HCT116 (cell line): ENCODE data around the gene MAPK6. TPM values are rescaled to one million over a fixed set of nuclear protein-coding genes. Genes with fewer than 3 reads are reported as not detected.
A peak's percentile ranks its signal among the peaks of the same experiment; 100 is the strongest.

Source experiments
- ATAC-seq: fragments of 200-7000 bp; cut with Tn5 transposase; 2 replicates; pipeline ENCODE4 v1.9.1; 2020; ENCODE audit warnings: mild to moderate bottlenecking, moderate library complexity
- BruUV-seq: library from RNA; stranded (reverse); fragments of 400-500 nt; replicated peaks from 2 replicates; lab custom pipeline; 2021; lab: Mats Ljungman, UMichigan
- CTCF ChIA-PET: fragments of 300-600 bp; sonication (Branson Sonifier 250); formaldehyde crosslinking; loops from one replicate; lab custom pipeline; 2021; ENCODE audit warnings: antibody characterized with exemption; lab: Charles Lee
- POLR2A ChIA-PET: fragments of 300-600, 350-600 bp; sonication (Branson Sonifier 250); formaldehyde crosslinking; loops from one replicate; lab custom pipeline; 2021; ENCODE audit warnings: antibody characterized with exemption; lab: Charles Lee
- RAD21 ChIA-PET, 2 experiments: fragments of 300-600 bp; sonication (Branson Sonifier 250); formaldehyde crosslinking; loops; one replicate each; lab custom pipeline; 2023; ENCODE audit warnings: low total read pairs in 2 of 2; ENCODE audit not compliant: uncharacterized antibody in 2 of 2, unreplicated experiment in 2 of 2, low non-redundant PET in 1 of 2; lab: Charles Lee
- DNase-seq: peaks from one replicate; pipeline ENCODE4 v3.0.0-alpha.2; 2010; ENCODE audit warnings: low read depth, low spot score
- H2AFZ ChIP-seq: fragments of 200-600 bp; shearing (Covaris generic), sonication (generic); 2 replicates; pipeline ENCODE4 v1.6.1; 2017; ENCODE audit warnings: low read depth, mixed run types, mixed read lengths, antibody characterized with exemption, low read length; ENCODE audit not compliant: poor library complexity, severe bottlenecking
- H3K27ac ChIP-seq: 2 replicates; pipeline ENCODE4 v1.5.1; 2012; ENCODE audit warnings: low read depth, low read length
- H3K27me3 ChIP-seq: fragments of 200-600 bp; sonication (generic); 2 replicates; pipeline ENCODE4 v1.6.1; 2016; ENCODE audit warnings: mixed run types, low read length, mixed read lengths; ENCODE audit not compliant: insufficient read depth
- H3K36me3 ChIP-seq, 2 experiments: fragments of 200-500 bp in 1 of 2; fragments of 200-600 bp in 1 of 2; sonication (Bioruptor generic) in 1 of 2; sonication (generic) in 1 of 2; 2 replicates each; pipeline versions ENCODE4 v1.5.1 to v1.6.1; 2014 to 2016; ENCODE audit warnings: low read length in 2 of 2, inconsistent platforms in 1 of 2, mixed read lengths in 1 of 2, mixed run types in 1 of 2; ENCODE audit not compliant: insufficient read depth in 2 of 2, control insufficient read depth in 1 of 2
- H3K4me1 ChIP-seq, 2 experiments: fragments of 200-600 bp in 1 of 2; sonication (generic) in 1 of 2; 2 replicates each; pipeline versions ENCODE4 v1.5.1 to v1.6.1; 2012 to 2017; ENCODE audit warnings: low read length in 2 of 2, inconsistent platforms in 1 of 2, mild to moderate bottlenecking in 1 of 2, mixed read lengths in 1 of 2, mixed run types in 1 of 2, moderate library complexity in 1 of 2; ENCODE audit not compliant: insufficient read depth in 2 of 2, control insufficient read depth in 1 of 2
- H3K4me2 ChIP-seq: fragments of 200-600 bp; sonication (generic); 2 replicates; pipeline ENCODE4 v1.6.1; 2017; ENCODE audit warnings: mixed run types, low read length, mixed read lengths
- H3K4me3 ChIP-seq, 2 experiments: fragments of 200-600 bp in 1 of 2; sonication (generic) in 1 of 2; replicated peaks in 1 of 2; 2 replicates each; pipeline ENCODE4 v1.5.1; 2011 to 2016; ENCODE audit warnings: low read length in 2 of 2, control low read depth in 1 of 2, low read depth in 1 of 2, mild to moderate bottlenecking in 1 of 2, mixed read lengths in 1 of 2, mixed run types in 1 of 2
- H3K79me2 ChIP-seq: fragments of 200-600 bp; sonication (generic); 2 replicates; pipeline ENCODE4 v1.6.1; 2017; ENCODE audit warnings: mild to moderate bottlenecking, mixed run types, low read length, moderate library complexity, mixed read lengths; ENCODE audit not compliant: insufficient read depth
- H3K9ac ChIP-seq: fragments of 200-600 bp; sonication (generic); 2 replicates; pipeline ENCODE4 v1.6.1; 2016; ENCODE audit warnings: low read length, mixed read lengths
- H3K9me2 ChIP-seq: fragments of 200-600 bp; sonication (generic), shearing (Covaris generic); 2 replicates; pipeline ENCODE4 v1.6.1; 2017; ENCODE audit warnings: mixed run types, mild to moderate bottlenecking, moderate library complexity; ENCODE audit not compliant: insufficient read depth
- H3K9me3 ChIP-seq, 2 experiments: fragments of 200-500 bp in 1 of 2; fragments of 200-600 bp in 1 of 2; sonication (Bioruptor generic) in 1 of 2; sonication (generic) in 1 of 2; 2 replicates each; pipeline ENCODE4 v1.6.1; 2014 to 2017; ENCODE audit warnings: low read length in 2 of 2, mixed read lengths in 2 of 2, inconsistent platforms in 1 of 2, low read depth in 1 of 2, mild to moderate bottlenecking in 1 of 2, mixed run types in 1 of 2, moderate library complexity in 1 of 2; ENCODE audit not compliant: control insufficient read depth in 1 of 2, insufficient read depth in 1 of 2
- H4K20me1 ChIP-seq: fragments of 200-600 bp; sonication (generic), shearing (Covaris generic); 2 replicates; pipeline ENCODE4 v1.6.1; 2017; ENCODE audit warnings: mixed run types, mild to moderate bottlenecking, moderate library complexity; ENCODE audit not compliant: insufficient read depth
- ATF3 ChIP-seq: IDR thresholded peaks from 2 replicates; pipeline ENCODE4 v1.6.1; 2012
- CEBPB ChIP-seq: IDR thresholded peaks from 2 replicates; pipeline ENCODE4 v1.6.1; 2012; ENCODE audit warnings: low read depth
- EGR1 ChIP-seq: IDR thresholded peaks from 2 replicates; pipeline ENCODE4 v1.6.1; 2012; ENCODE audit warnings: low read depth
- EZH2 ChIP-seq: fragments of 200-600 bp; sonication (generic); IDR thresholded peaks from 2 replicates; pipeline ENCODE4 v1.6.1; 2017; ENCODE audit warnings: antibody characterized with exemption, mixed run types
- FOSL1 ChIP-seq: IDR thresholded peaks from 2 replicates; pipeline ENCODE4 v1.6.1; 2012; ENCODE audit warnings: low read depth
- JUND ChIP-seq: IDR thresholded peaks from 2 replicates; pipeline ENCODE4 v1.6.1; 2012
- SRF ChIP-seq: IDR thresholded peaks from 2 replicates; pipeline ENCODE4 v1.6.1; 2012; ENCODE audit warnings: low read depth
- YY1 ChIP-seq: IDR thresholded peaks from 2 replicates; pipeline ENCODE4 v1.6.1; 2011; ENCODE audit warnings: low read length, low read depth, moderate library complexity, mild to moderate bottlenecking; ENCODE audit not compliant: insufficient replicate concordance; ENCODE audit errors: extremely low read depth
- ZBTB33 ChIP-seq: IDR thresholded peaks from 2 replicates; pipeline ENCODE4 v1.6.1; 2011; ENCODE audit warnings: mild to moderate bottlenecking, low read length, moderate library complexity; ENCODE audit not compliant: insufficient replicate concordance; ENCODE audit errors: extremely low read depth
- intact Hi-C: fragments of 100-400 bp; cut with micrococcal nuclease; formaldehyde crosslinking; loops from 2 replicates; pipeline ENCODE4 v1.10.0; 2022
- total RNA-seq: library from RNA; stranded (reverse); gene quantifications from one replicate; pipeline ENCODE4 v1.2.1, GENCODE V29; 2021; ENCODE audit not compliant: unreplicated experiment
- TF ChIP-seq, protein P1 (sequence below): IDR thresholded peaks from 2 replicates; pipeline ENCODE4 v1.6.1; 2012; ENCODE audit warnings: low read depth

MAPK6 gene
- total RNA-seq, 1 experiment from 2014 or later, result 57.4 TPM

DNA sequence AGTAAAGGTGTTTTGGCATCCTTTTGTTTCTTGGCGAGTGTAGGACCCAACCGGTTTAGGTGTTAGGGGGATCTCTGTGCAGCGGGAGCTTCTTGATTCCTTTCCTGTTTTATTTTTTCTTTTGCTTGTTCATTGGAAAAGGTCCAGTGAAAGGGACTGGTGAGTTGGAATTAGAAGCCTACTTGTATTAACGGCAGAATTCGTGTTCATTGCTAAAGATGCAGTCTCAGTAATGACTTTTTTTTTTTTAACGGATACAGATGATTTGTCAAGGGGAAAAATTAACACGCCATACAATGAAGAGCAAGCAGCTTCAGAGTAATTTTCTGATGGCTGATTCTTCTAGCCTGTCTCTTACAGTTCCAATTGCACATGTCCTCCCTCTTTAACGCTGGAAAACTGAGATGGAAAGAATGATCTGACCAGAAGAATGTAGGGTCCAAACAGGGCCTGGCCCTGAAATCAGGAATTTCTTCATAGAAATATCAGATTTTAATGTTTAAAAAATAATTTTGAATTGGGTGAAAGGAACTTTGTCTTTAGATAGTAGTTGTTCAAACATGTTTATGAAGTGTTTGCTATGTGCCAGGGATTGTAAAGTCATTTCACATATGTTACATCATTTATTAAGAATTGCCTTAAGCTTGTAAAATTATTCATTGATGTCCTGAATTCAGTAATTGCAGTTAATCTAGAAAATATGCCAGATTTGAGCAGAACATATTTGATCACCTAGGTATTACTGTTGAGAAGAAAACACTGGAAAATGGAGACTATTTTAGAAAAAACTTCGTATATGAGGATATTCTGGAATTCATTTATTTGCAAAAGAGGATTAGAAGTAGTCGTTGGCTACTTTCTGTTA lies 1.4 kb downstream of the MAPK6 start (continued):
- TF ChIP-seq, protein P1, sequence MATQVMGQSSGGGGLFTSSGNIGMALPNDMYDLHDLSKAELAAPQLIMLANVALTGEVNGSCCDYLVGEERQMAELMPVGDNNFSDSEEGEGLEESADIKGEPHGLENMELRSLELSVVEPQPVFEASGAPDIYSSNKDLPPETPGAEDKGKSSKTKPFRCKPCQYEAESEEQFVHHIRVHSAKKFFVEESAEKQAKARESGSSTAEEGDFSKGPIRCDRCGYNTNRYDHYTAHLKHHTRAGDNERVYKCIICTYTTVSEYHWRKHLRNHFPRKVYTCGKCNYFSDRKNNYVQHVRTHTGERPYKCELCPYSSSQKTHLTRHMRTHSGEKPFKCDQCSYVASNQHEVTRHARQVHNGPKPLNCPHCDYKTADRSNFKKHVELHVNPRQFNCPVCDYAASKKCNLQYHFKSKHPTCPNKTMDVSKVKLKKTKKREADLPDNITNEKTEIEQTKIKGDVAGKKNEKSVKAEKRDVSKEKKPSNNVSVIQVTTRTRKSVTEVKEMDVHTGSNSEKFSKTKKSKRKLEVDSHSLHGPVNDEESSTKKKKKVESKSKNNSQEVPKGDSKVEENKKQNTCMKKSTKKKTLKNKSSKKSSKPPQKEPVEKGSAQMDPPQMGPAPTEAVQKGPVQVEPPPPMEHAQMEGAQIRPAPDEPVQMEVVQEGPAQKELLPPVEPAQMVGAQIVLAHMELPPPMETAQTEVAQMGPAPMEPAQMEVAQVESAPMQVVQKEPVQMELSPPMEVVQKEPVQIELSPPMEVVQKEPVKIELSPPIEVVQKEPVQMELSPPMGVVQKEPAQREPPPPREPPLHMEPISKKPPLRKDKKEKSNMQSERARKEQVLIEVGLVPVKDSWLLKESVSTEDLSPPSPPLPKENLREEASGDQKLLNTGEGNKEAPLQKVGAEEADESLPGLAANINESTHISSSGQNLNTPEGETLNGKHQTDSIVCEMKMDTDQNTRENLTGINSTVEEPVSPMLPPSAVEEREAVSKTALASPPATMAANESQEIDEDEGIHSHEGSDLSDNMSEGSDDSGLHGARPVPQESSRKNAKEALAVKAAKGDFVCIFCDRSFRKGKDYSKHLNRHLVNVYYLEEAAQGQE, result no peak
- no peak for TF ChIP-seq YY1

DNA sequence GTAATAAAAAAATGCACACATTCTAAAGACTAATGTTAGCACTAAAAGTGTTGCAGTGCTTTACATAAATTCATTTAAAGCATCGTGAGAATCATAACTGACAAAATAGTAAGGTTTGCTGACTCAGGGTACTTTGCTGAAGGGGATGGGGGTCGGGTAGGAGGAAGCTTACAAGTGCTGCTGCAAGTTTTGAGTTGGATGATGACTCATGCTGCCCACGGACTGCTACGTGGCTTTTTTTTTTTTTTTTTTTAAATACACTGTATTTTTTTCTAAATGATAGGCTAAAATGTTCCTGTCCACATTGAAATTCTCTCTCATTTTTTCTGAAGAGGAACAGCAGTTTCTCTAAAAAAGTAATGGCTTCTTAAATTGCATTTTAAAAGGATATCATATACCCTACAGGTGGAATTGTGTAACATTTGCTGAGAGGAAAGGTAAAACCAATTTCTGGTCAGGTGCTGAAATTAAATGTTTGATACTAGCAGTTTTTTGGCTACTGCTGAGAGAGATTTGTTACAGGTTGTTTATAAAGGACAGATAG lies 2.2 kb downstream of the MAPK6 start:
- intact Hi-C loops, result loop anchor here (2.0 kb wide), 1 partner anchor 58 kb away; no protein-coding TSS in a partner anchor
- peak overlapping the region; percentile 76 to 78 for H3K4me3 ChIP-seq
- H2AFZ ChIP-seq, result no peak overlapping the region
- POLR2A ChIA-PET, result interaction anchor here (0.6 to 2.0 kb wide), 2 partner anchors 8 to 59 kb away, joined by 5 read pairs; no protein-coding TSS in a partner anchor
- RAD21 ChIA-PET, result interaction anchor here in 1 of 2 experiments (1.4 kb wide), 1 partner anchor 59 kb away, joined by 3 read pairs; no protein-coding TSS in a partner anchor
- H3K4me2 ChIP-seq, result peak overlapping the region; percentile 92
- H3K79me2 ChIP-seq, result peaks cover 66% of the 10 kb centered on the region
- CTCF ChIA-PET, result no interaction called here
- no peak for ATAC-seq
- H4K20me1 ChIP-seq, result peaks cover 15% of the 10 kb centered on the region; the same call in 1 of the 2 replicates
- no peaks in the 10 kb centered on the region for H3K9me2 ChIP-seq
- no peaks in the 10 kb centered on the region for H3K27me3 ChIP-seq
- no peak for TF ChIP-seq YY1
- TF ChIP-seq CEBPB, result peak; percentile 32; the same call in 1 of the 2 replicates
- TF ChIP-seq EZH2, result no peak
- peak; percentile 62; the same call in 1 of the 2 replicates for TF ChIP-seq EGR1
- TF ChIP-seq SRF, result peak; percentile 31; the same call in 1 of the 2 replicates
- no peak for TF ChIP-seq ATF3
- TF ChIP-seq JUND, result peak; percentile 68
- no peak for TF ChIP-seq ZBTB33
- TF ChIP-seq FOSL1, result peak; percentile 71; the same call in 1 of the 2 replicates
- H3K27ac ChIP-seq, result peak overlapping the region; percentile 90; the same call in 1 of the 2 replicates
- H3K4me1 ChIP-seq, result peaks cover 34 to 51% of the 10 kb centered on the region in 2 experiments
- no peaks in the 10 kb centered on the region for H3K9me3 ChIP-seq
- BruUV-seq, result no TSS peak
- H3K36me3 ChIP-seq, result no peaks in the 10 kb centered on the region
- DNase-seq, result peak; percentile 54
- H3K9ac ChIP-seq, result peak overlapping the region; percentile 78
